IMR-90 (cell line): ENCODE measurements around the gene TTC39A. TPM values are rescaled to one million over a fixed set of nuclear protein-coding genes. Genes with fewer than 3 reads are reported as not detected.

Experiments used
- ATAC-seq: fragments of 200-7000 bp; cut with Tn5 transposase; 2 replicates; pipeline ENCODE4 v1.9.1; 2020; ENCODE audit warnings: low read depth, mild to moderate bottlenecking, moderate library complexity
- BruUV-seq: library from RNA; stranded (reverse); fragments of 400-500 nt; replicated peaks from 2 replicates; lab custom pipeline; 2021; lab: Mats Ljungman, UMichigan
- CTCF ChIA-PET: fragments of 300-600 bp; formaldehyde crosslinking; extraction: SDS; loops from one replicate; lab custom pipeline; 2021; ENCODE audit warnings: antibody characterized with exemption; lab: Yijun Ruan, JAX
- POLR2A ChIA-PET: fragments of 300-600 bp; sonication (Branson Sonifier 250); formaldehyde crosslinking; loops from one replicate; lab custom pipeline; 2022; ENCODE audit warnings: antibody characterized with exemption; ENCODE audit not compliant: unreplicated experiment; lab: Charles Lee
- DNase-seq: peaks from one replicate; pipeline ENCODE4 v3.0.0; 2013
- H2AFZ ChIP-seq: replicated peaks from 2 replicates; pipeline ENCODE3; 2013; ENCODE audit warnings: low read length, mild to moderate bottlenecking; ENCODE audit not compliant: poor library complexity
- H2AK5ac ChIP-seq: 2 replicates; pipeline ENCODE4 v1.6.1; 2013; ENCODE audit warnings: low read depth, low read length, inconsistent platforms
- H2AK9ac ChIP-seq: replicated peaks from 2 replicates; pipeline ENCODE3; 2013; ENCODE audit warnings: mild to moderate bottlenecking, low read depth, low read length, moderate library complexity; ENCODE audit not compliant: poor library complexity
- H2BK120ac ChIP-seq: 2 replicates; pipeline ENCODE4 v1.6.1; 2013; ENCODE audit warnings: low read depth, low read length, inconsistent platforms
- H2BK15ac ChIP-seq: 3 replicates; pipeline ENCODE4 v1.6.1; 2013; ENCODE audit warnings: low read depth, low read length, inconsistent platforms
- H2BK20ac ChIP-seq: 2 replicates; pipeline ENCODE4 v1.6.1; 2013; ENCODE audit warnings: low read depth, mild to moderate bottlenecking, inconsistent platforms, low read length, moderate library complexity
- H2BK5ac ChIP-seq: 2 replicates; pipeline ENCODE4 v1.6.1; 2013; ENCODE audit warnings: mild to moderate bottlenecking, low read depth, low read length, inconsistent platforms; ENCODE audit not compliant: poor library complexity, severe bottlenecking
- H3K14ac ChIP-seq: replicated peaks from 2 replicates; pipeline ENCODE4 v1.6.1; 2013; ENCODE audit warnings: low read depth, low read length, inconsistent platforms
- H3K18ac ChIP-seq: 2 replicates; pipeline ENCODE4 v1.6.1; 2013; ENCODE audit warnings: low read depth, low read length, control low read depth
- H3K23ac ChIP-seq: 2 replicates; pipeline ENCODE4 v1.6.1; 2013; ENCODE audit warnings: low read depth, low read length, inconsistent platforms
- H3K27ac ChIP-seq: 2 replicates; pipeline ENCODE4 v1.5.1; 2013; ENCODE audit warnings: mild to moderate bottlenecking, control low read depth, low read length; ENCODE audit not compliant: insufficient read depth
- H3K27me3 ChIP-seq: 2 replicates; pipeline ENCODE4 v1.6.1; 2013; ENCODE audit warnings: low read length; ENCODE audit not compliant: control insufficient read depth, insufficient read depth
- H3K36me3 ChIP-seq: 2 replicates; pipeline ENCODE4 v1.6.1; 2013; ENCODE audit warnings: low read length, mixed read lengths; ENCODE audit not compliant: control insufficient read depth, insufficient read depth
- H3K4ac ChIP-seq: 2 replicates; pipeline ENCODE4 v1.6.1; 2013; ENCODE audit warnings: low read depth, low read length, inconsistent platforms
- H3K4me1 ChIP-seq: 2 replicates; pipeline ENCODE4 v1.6.1; 2013; ENCODE audit warnings: low read length, mixed read lengths; ENCODE audit not compliant: control insufficient read depth, insufficient read depth
- H3K4me2 ChIP-seq: 2 replicates; pipeline ENCODE4 v1.6.1; 2013; ENCODE audit warnings: low read depth, mild to moderate bottlenecking, control low read depth, low read length, moderate library complexity
- H3K4me3 ChIP-seq: 2 replicates; pipeline ENCODE4 v1.5.1; 2013; ENCODE audit warnings: low read depth, mild to moderate bottlenecking, control low read depth, low read length, moderate library complexity; ENCODE audit not compliant: insufficient read depth
- H3K56ac ChIP-seq: 2 replicates; pipeline ENCODE4 v1.6.1; 2013; ENCODE audit warnings: low read length, inconsistent platforms; ENCODE audit not compliant: insufficient read depth; ENCODE audit errors: extremely low read depth
- H3K79me1 ChIP-seq, 2 experiments: 2 replicates each; pipeline ENCODE4 v1.6.1; 2013; ENCODE audit warnings: low read length in 2 of 2, inconsistent platforms in 1 of 2, low read depth in 1 of 2
- H3K9ac ChIP-seq: 2 replicates; pipeline ENCODE4 v1.6.1; 2013; ENCODE audit warnings: low read depth, low read length, control low read depth
- H3K9me1 ChIP-seq: 2 replicates; pipeline ENCODE4 v1.6.1; 2013; ENCODE audit warnings: low read length, inconsistent platforms; ENCODE audit not compliant: insufficient read depth
- H3K9me3 ChIP-seq: 2 replicates; pipeline ENCODE4 v1.6.1; 2013; ENCODE audit warnings: low read length; ENCODE audit not compliant: control insufficient read depth, insufficient read depth
- H4K20me1 ChIP-seq: 2 replicates; pipeline ENCODE4 v1.6.1; 2013; ENCODE audit warnings: low read length, inconsistent platforms; ENCODE audit not compliant: insufficient read depth
- H4K5ac ChIP-seq: 2 replicates; pipeline ENCODE4 v1.6.1; 2013; ENCODE audit warnings: mild to moderate bottlenecking, low read depth, low read length, control low read depth
- H4K8ac ChIP-seq, 2 experiments: 2 replicates each; pipeline ENCODE4 v1.6.1; 2013; ENCODE audit warnings: low read depth in 2 of 2, low read length in 2 of 2, control low read depth in 1 of 2, inconsistent platforms in 1 of 2
- H4K91ac ChIP-seq: 2 replicates; pipeline ENCODE4 v1.6.1; 2013; ENCODE audit warnings: low read depth, low read length, inconsistent platforms; ENCODE audit not compliant: insufficient read depth
- BHLHE40 ChIP-seq: fragments of 150-350 bp; IDR thresholded peaks from 2 replicates; pipeline ENCODE4 v1.6.1; 2016; ENCODE audit warnings: mild to moderate bottlenecking, low read depth, low read length
- CEBPB ChIP-seq: IDR thresholded peaks from 2 replicates; pipeline ENCODE4 v1.6.1; 2012; ENCODE audit warnings: low read depth, low read length, improper control_type of control experiment
- CHD1 ChIP-seq: IDR thresholded peaks from 2 replicates; pipeline ENCODE4 v1.6.1; 2012; ENCODE audit warnings: low read depth, low read length, improper control_type of control experiment
- CTCF ChIP-seq: conservative IDR thresholded peaks from 2 replicates; pipeline ENCODE4 v1.5.1; 2012; ENCODE audit warnings: mild to moderate bottlenecking, low read depth, low read length, improper control_type of control experiment
- ELK1 ChIP-seq: fragments of 150-350 bp; IDR thresholded peaks from 2 replicates; pipeline ENCODE4 v1.6.1; 2016; ENCODE audit warnings: low read depth, mild to moderate bottlenecking, low read length, moderate library complexity, borderline replicate concordance
- FOS ChIP-seq: fragments of 150-350 bp; IDR thresholded peaks from 2 replicates; pipeline ENCODE4 v1.6.1; 2016; ENCODE audit warnings: low read depth, low read length
- MAFK ChIP-seq: IDR thresholded peaks from 2 replicates; pipeline ENCODE4 v1.6.1; 2012; ENCODE audit warnings: low read depth, low read length, improper control_type of control experiment
- MAZ ChIP-seq: IDR thresholded peaks from 2 replicates; pipeline ENCODE4 v1.6.1; 2012; ENCODE audit warnings: low read depth, mild to moderate bottlenecking, low read length, improper control_type of control experiment, moderate library complexity, borderline replicate concordance
- MXI1 ChIP-seq: IDR thresholded peaks from 2 replicates; pipeline ENCODE4 v1.6.1; 2012; ENCODE audit warnings: low read depth, mild to moderate bottlenecking, low read length, moderate library complexity, borderline replicate concordance
- NFE2L2 ChIP-seq: fragments of 150-350 bp; IDR thresholded peaks from 2 replicates; pipeline ENCODE4 v1.6.1; 2016; ENCODE audit warnings: low read depth, mild to moderate bottlenecking, low read length
- POLR2A ChIP-seq: IDR thresholded peaks from 2 replicates; pipeline ENCODE4 v1.6.1; 2012; ENCODE audit warnings: mild to moderate bottlenecking, low read depth, low read length
- RAD21 ChIP-seq: IDR thresholded peaks from 2 replicates; pipeline ENCODE4 v1.6.1; 2012; ENCODE audit warnings: low read length, improper control_type of control experiment
- RCOR1 ChIP-seq: IDR thresholded peaks from 2 replicates; pipeline ENCODE4 v1.6.1; 2012; ENCODE audit warnings: mild to moderate bottlenecking, low read length, improper control_type of control experiment; ENCODE audit not compliant: insufficient replicate concordance
- RFX5 ChIP-seq: IDR thresholded peaks from 2 replicates; pipeline ENCODE4 v1.8.0; 2012; ENCODE audit warnings: low read depth, mild to moderate bottlenecking, low read length, moderate library complexity
- SMC3 ChIP-seq: fragments of 150-350 bp; IDR thresholded peaks from 2 replicates; pipeline ENCODE4 v1.6.1; 2016; ENCODE audit warnings: low read depth, mild to moderate bottlenecking, antibody characterized with exemption, low read length, moderate library complexity
- USF2 ChIP-seq: fragments of 150-350 bp; IDR thresholded peaks from 2 replicates; pipeline ENCODE4 v1.6.1; 2017; ENCODE audit warnings: mild to moderate bottlenecking, antibody characterized with exemption, low read length, low read depth
- WGBS, 2 experiments: methylation state at CpG; one replicate each; pipeline versions ENCODE4 v1.1.5 to v1.1.7; 2013; ENCODE audit warnings: missing lambda C conversion rate in 2 of 2; ENCODE audit not compliant: insufficient read length in 1 of 2; ENCODE audit errors: extremely low coverage in 2 of 2; 5-methylcytosine and 5-hydroxymethylcytosine counted together
- dilution Hi-C: fragments of 300-500 bp; cut with HindIII; formaldehyde crosslinking; loops from one replicate; pipeline ENCODE4 v1.14.3; 2018; ENCODE audit warnings: low sequenced_read_pairs; ENCODE audit not compliant: unreplicated experiment
- in situ Hi-C: fragments of 300-500 bp; cut with MboI; formaldehyde crosslinking; loops from 3 replicates; pipeline ENCODE4 v1.14.3; 2019; ENCODE audit warnings: low sequenced_read_pairs, inconsistent platforms, mixed read lengths
- intact Hi-C: fragments of 100-400 bp; cut with micrococcal nuclease; formaldehyde crosslinking; loops from 2 replicates; pipeline ENCODE4 v1.10.0; 2022
- polyA plus RNA-seq, 3 experiments: library from polyadenylated mRNA; depleted of rRNA; stranded (reverse); fragments of >200 nt; gene quantifications; 2 replicates each; pipeline ENCODE4 v1.2.3, GENCODE V29; 2012; ENCODE audit warnings: low replicate concordance in 1 of 3
- total RNA-seq: library from RNA; depleted of rRNA; stranded (reverse); fragments of >200 nt; gene quantifications from 2 replicates; pipeline ENCODE4 v1.2.3, GENCODE V29; 2012

Gene TTC39A
- total and polyA plus RNA-seq, 2 of the 4 experiments (the other 2 are of a cell fraction) = 0.62 to 0.72 TPM

- no peak overlapping the region for H2AK5ac ChIP-seq
- TF ChIP-seq RFX5 (no peak), RCOR1 (no peak), SMC3 (no peak), MAZ (no peak), CTCF (no peak), POLR2A (no peak), CEBPB (no peak), MXI1 (no peak), RAD21 (no peak), BHLHE40 (no peak), ELK1 (no peak), CHD1 (no peak), FOS (no peak), NFE2L2 (no peak), USF2 (no peak), MAFK (no peak)
- in situ Hi-C loops = no loop called here
- H3K9me3 ChIP-seq = no peaks in the 10 kb centered on the region
- WGBS, 2 experiments = 93% methylated on average over 3 of the region's 3 CpGs; no CpG with 5 or more reads in 1 of the 2 experiments
- no peak overlapping the region for H4K5ac ChIP-seq
- H3K9ac ChIP-seq = no peak overlapping the region
- DNase-seq = no peak
- H2AFZ ChIP-seq = no peak overlapping the region
- no peaks in the 10 kb centered on the region for H3K36me3 ChIP-seq
- no peaks in the 10 kb centered on the region for H3K9me1 ChIP-seq
- H3K27me3 ChIP-seq = peaks cover 41% of the 10 kb centered on the region
- ChIA-PET CTCF (no interaction called here), POLR2A (no interaction called here)
- H3K4ac ChIP-seq = no peak overlapping the region
- no peak overlapping the region for H3K4me3 ChIP-seq
- no peak overlapping the region for H3K14ac ChIP-seq
- no TSS peak for BruUV-seq
- no peak overlapping the region for H3K4me2 ChIP-seq
- H4K91ac ChIP-seq = no peak overlapping the region
- ATAC-seq = no peak
- H3K18ac ChIP-seq = no peak overlapping the region
- H2BK120ac ChIP-seq = no peak overlapping the region
- H3K4me1 ChIP-seq = no peaks in the 10 kb centered on the region; the same call in 1 of the 2 replicates
- H2BK5ac ChIP-seq = no peak overlapping the region
- dilution Hi-C loops = no loop called here
- intact Hi-C loops = no loop called here
- H4K8ac ChIP-seq = no peak overlapping the region
- no peak overlapping the region for H2BK20ac ChIP-seq
- no peaks in the 10 kb centered on the region for H4K20me1 ChIP-seq
- H3K23ac ChIP-seq = no peak overlapping the region
- H3K27ac ChIP-seq = no peak overlapping the region
- no peak overlapping the region for H2BK15ac ChIP-seq
- no peak overlapping the region for H3K56ac ChIP-seq
- no peak overlapping the region for H2AK9ac ChIP-seq
- H3K79me1 ChIP-seq = no peaks in the 10 kb centered on the region
Observed at GRCh38 chr1:51343624-51344023, 13.3 kb upstream of the TTC39A start.
